ENCODE data around the gene AP3B2. TPM values are rescaled to one million over a fixed set of nuclear protein-coding genes. Genes with fewer than 3 reads are reported as not detected.

The AP3B2 gene
- total RNA-seq, 4 donors from 2014 or later = 1.7 to 36.8 (median 2.2) TPM; not detected in 1

DNA sequence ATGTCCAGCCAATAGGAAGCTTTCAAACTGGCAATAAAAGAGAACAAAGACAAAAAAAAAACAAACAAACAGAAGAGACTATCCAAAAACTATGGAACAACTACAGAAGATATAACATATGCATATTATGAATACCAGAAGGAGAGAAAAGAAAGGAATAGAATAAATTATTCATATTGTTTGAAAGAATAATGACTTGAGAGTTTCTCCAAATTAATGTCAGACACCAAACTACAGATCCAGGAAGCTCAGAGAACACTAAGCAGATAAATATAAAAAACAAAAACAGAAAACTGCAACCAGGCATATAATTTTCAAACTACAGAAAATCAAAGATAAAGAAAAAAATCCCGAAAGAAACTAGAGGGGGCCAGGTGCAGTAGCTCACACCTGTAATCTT lies 34.1 kb upstream of the AP3B2 start:
- WGBS, 2 donors (ENCODE audit: low coverage in 1 of 2) = 89 to 100% methylated on average over 1 of the region's 1 CpG
- TF ChIP-seq, protein P1, sequence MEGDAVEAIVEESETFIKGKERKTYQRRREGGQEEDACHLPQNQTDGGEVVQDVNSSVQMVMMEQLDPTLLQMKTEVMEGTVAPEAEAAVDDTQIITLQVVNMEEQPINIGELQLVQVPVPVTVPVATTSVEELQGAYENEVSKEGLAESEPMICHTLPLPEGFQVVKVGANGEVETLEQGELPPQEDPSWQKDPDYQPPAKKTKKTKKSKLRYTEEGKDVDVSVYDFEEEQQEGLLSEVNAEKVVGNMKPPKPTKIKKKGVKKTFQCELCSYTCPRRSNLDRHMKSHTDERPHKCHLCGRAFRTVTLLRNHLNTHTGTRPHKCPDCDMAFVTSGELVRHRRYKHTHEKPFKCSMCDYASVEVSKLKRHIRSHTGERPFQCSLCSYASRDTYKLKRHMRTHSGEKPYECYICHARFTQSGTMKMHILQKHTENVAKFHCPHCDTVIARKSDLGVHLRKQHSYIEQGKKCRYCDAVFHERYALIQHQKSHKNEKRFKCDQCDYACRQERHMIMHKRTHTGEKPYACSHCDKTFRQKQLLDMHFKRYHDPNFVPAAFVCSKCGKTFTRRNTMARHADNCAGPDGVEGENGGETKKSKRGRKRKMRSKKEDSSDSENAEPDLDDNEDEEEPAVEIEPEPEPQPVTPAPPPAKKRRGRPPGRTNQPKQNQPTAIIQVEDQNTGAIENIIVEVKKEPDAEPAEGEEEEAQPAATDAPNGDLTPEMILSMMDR (IDR thresholded peaks at IDR 0.05) = no peak
- TF ChIP-seq EP300 (IDR thresholded peaks at IDR 0.05; ENCODE audit: low read depth) (no peak), POLR2A (IDR thresholded peaks at IDR 0.05) (no peak), POLR2AphosphoS5 (IDR thresholded peaks at IDR 0.05) (no peak)

DNA sequence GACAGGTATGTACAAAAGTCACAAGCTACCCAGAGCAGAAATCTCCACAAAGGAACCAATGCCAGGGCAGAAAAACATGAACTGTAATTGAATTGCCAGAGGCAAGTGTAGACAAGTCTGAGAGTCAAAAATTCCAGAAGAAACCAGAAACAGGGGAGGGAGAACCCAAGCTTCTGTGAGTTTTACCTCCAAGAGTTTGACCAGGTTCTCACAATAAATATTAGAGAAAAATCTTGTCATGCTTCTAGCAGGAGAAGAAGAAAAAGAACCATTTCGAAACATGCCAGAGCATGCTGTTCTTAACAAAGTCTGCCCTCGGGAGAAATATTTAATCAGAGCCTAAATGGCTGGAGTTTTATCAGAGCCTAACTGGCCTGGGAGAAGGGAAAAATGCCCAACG lies 32.5 kb upstream of the AP3B2 start:
- Histone ChIP-seq H3K27me3 (no peaks in the 10 kb centered on the region), H3K4me3 (no peak overlapping the region), H3K27ac (no peak overlapping the region), H3K9me3 (no peaks in the 10 kb centered on the region), H3K4me1 (no peaks in the 10 kb centered on the region), H3K36me3 (no peaks in the 10 kb centered on the region)
- 94 to 100% methylated on average over 1 to 3 of the region's 3 CpGs for WGBS, 2 donors (ENCODE audit: low coverage in 1 of 2)
- in situ Hi-C loops (cut with MboI; ENCODE audit: low pct_ligation_motif_present in 1 of 4, low pct_unique_long_range_greater_than_20kb in 1 of 4, low sequenced_read_pairs in 3 of 4) (no loop called here), intact Hi-C loops (cut with DNase I; ENCODE audit: low total_unique reads) (no loop called here)
- no peak for DNase-seq
- TF ChIP-seq POLR2A (IDR thresholded peaks at IDR 0.05) (no peak), EP300 (IDR thresholded peaks at IDR 0.05; ENCODE audit: low read depth) (no peak), POLR2AphosphoS5 (IDR thresholded peaks at IDR 0.05) (no peak)
- TF ChIP-seq, protein P1 (IDR thresholded peaks at IDR 0.05) = no peak

More for the DNA sequence above, 34.1 kb upstream of the AP3B2 start:
- Histone ChIP-seq H3K36me3 (no peaks in the 10 kb centered on the region), H3K4me3 (no peak overlapping the region), H3K4me1 (no peaks in the 10 kb centered on the region), H3K27ac (no peak overlapping the region), H3K9me3 (no peaks in the 10 kb centered on the region), H3K27me3 (no peaks in the 10 kb centered on the region)
- intact Hi-C loops (cut with DNase I; ENCODE audit: low total_unique reads) (no loop called here), in situ Hi-C loops (cut with MboI; ENCODE audit: low pct_ligation_motif_present in 1 of 4, low pct_unique_long_range_greater_than_20kb in 1 of 4, low sequenced_read_pairs in 3 of 4) (no loop called here)
- DNase-seq = no peak

DNA sequence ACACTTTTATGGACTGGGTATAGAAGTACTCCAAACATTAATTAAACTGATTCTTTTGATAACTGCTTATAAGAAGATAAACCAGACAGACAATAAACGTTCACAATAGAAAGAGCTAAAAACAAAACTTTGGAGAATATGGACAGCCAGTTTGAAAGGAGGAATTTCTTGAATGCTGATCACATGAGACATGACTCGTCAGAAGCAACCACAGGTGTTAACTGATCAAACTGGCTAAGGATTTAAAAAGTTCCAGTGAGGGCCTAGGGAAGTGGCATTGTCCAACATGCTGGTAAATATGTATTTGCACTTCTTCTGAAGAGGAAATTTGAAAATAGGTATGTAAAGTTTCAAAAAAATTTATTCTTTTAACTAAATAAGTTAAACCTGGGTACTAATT lies 29.4 kb upstream of the AP3B2 start:
- Histone ChIP-seq H3K27ac (no peak overlapping the region), H3K4me1 (no peaks in the 10 kb centered on the region), H3K27me3 (no peaks in the 10 kb centered on the region), H3K4me3 (no peak overlapping the region), H3K9me3 (no peaks in the 10 kb centered on the region), H3K36me3 (no peaks in the 10 kb centered on the region)
- DNase-seq = no peak
- in situ Hi-C loops (cut with MboI; ENCODE audit: low pct_ligation_motif_present in 1 of 4, low pct_unique_long_range_greater_than_20kb in 1 of 4, low sequenced_read_pairs in 3 of 4) = no loop called here
- TF ChIP-seq, protein P1 (IDR thresholded peaks at IDR 0.05) = no peak
- TF ChIP-seq POLR2A (IDR thresholded peaks at IDR 0.05) (no peak), POLR2AphosphoS5 (IDR thresholded peaks at IDR 0.05) (no peak), EP300 (IDR thresholded peaks at IDR 0.05; ENCODE audit: low read depth) (no peak)
- WGBS, 2 donors (ENCODE audit: low coverage in 1 of 2) = 65 to 70% methylated on average over 2 of the region's 2 CpGs
- intact Hi-C loops (cut with DNase I; ENCODE audit: low total_unique reads) = no loop called here

- H3K36me3 ChIP-seq = no peaks in the 10 kb centered on the region
- TF ChIP-seq POLR2AphosphoS5 (IDR thresholded peaks at IDR 0.05) (no peak), EP300 (IDR thresholded peaks at IDR 0.05; ENCODE audit: low read depth) (no peak), POLR2A (IDR thresholded peaks at IDR 0.05) (no peak)
- TF ChIP-seq, protein P1 (IDR thresholded peaks at IDR 0.05) = no peak
- intact Hi-C loops (cut with DNase I; ENCODE audit: low total_unique reads) = no loop called here
- H3K4me3 ChIP-seq = no peak overlapping the region
- no peak overlapping the region for H3K27ac ChIP-seq
- in situ Hi-C loops (cut with MboI; ENCODE audit: low pct_ligation_motif_present in 1 of 4, low pct_unique_long_range_greater_than_20kb in 1 of 4, low sequenced_read_pairs in 3 of 4) = no loop called here
- no peaks in the 10 kb centered on the region for H3K4me1 ChIP-seq
- 75 to 94% methylated on average over 2 of the region's 2 CpGs for WGBS, 2 donors (ENCODE audit: low coverage in 1 of 2)
- no peaks in the 10 kb centered on the region for H3K9me3 ChIP-seq
- no peak for DNase-seq
- no peaks in the 10 kb centered on the region for H3K27me3 ChIP-seq
Measured at GRCh38 chr15:82737975-82738374, 28.3 kb upstream of the AP3B2 start.

All from transverse colon (tissue), 4 donors.